NB4 (cell line): ENCODE results near the gene SPSB1.
A peak's percentile ranks its signal among the peaks of the same experiment; 100 is the strongest.

Source experiments
- DNase-seq: peaks from one replicate; pipeline ENCODE4 v3.0.0; 2010; ENCODE audit warnings: low read depth
- H3K4me3 ChIP-seq: one replicate; pipeline ENCODE4 v1.5.1; 2011; ENCODE audit warnings: mild to moderate bottlenecking, low read depth, low read length, moderate library complexity
- CTCF ChIP-seq: IDR thresholded peaks from one replicate; pipeline ENCODE4 v1.5.1; 2012; ENCODE audit warnings: low read depth, low read length
- MAX ChIP-seq: IDR thresholded peaks from 2 replicates; pipeline ENCODE4 v1.6.1; 2011; ENCODE audit warnings: low read depth, low read length
- MYC ChIP-seq: IDR thresholded peaks from 2 replicates; pipeline ENCODE4 v1.6.1; 2011; ENCODE audit warnings: low read depth, low read length
- POLR2A ChIP-seq: IDR thresholded peaks from 2 replicates; pipeline ENCODE4 v1.6.1; 2011; ENCODE audit warnings: mild to moderate bottlenecking; ENCODE audit not compliant: insufficient read length; ENCODE audit errors: extremely low read depth

The SPSB1 gene

GRCh38 chr1:9388335-9389180 lies 95.9 kb downstream of the SPSB1 start:
- TF ChIP-seq MYC (no peak), CTCF (no peak), POLR2A (no peak), MAX (no peak)
- DNase-seq: peak; percentile 74
- no peak overlapping the region for H3K4me3 ChIP-seq

- DNase-seq: no peak
- TF ChIP-seq CTCF (no peak), MYC (no peak), POLR2A (no peak), MAX (no peak)
- no peak overlapping the region for H3K4me3 ChIP-seq
Measured at GRCh38 chr1:9389968-9390367, 97.3 kb downstream of the SPSB1 start.

- TF ChIP-seq MYC: no peak
- no peak for TF ChIP-seq MAX
- TF ChIP-seq CTCF: no peak
- no peak for TF ChIP-seq POLR2A
- no peak for DNase-seq
- no peak overlapping the region for H3K4me3 ChIP-seq
Measured at GRCh38 chr1:9391620-9392019, 98.9 kb downstream of the SPSB1 start.

- H3K4me3 ChIP-seq: no peak overlapping the region
- no peak for TF ChIP-seq MYC
- no peak for TF ChIP-seq CTCF
- no peak for TF ChIP-seq MAX
- TF ChIP-seq POLR2A: no peak
- DNase-seq: no peak
Measured at GRCh38 chr1:9394010-9394409, 101.3 kb downstream of the SPSB1 start.

GRCh38 chr1:9395018-9395417 lies 102.3 kb downstream of the SPSB1 start:
- DNase-seq: no peak
- TF ChIP-seq MAX (no peak), POLR2A (no peak), CTCF (no peak), MYC (no peak)
- H3K4me3 ChIP-seq: no peak overlapping the region
